SU-DHL-6 (cell line): ENCODE results near the gene SAMMSON.

Experiments used
- H2AFZ ChIP-seq: fragments of 200-600 bp; sonication (generic); 2 replicates; pipeline ENCODE4 v1.6.1; 2014; ENCODE audit warnings: low read depth, mild to moderate bottlenecking, moderate library complexity, mixed read lengths, antibody characterized with exemption, low read length; ENCODE audit not compliant: severe bottlenecking
- H3F3A ChIP-seq: fragments of 200-600 bp; shearing (Covaris generic); 2 replicates; pipeline ENCODE4 v1.6.0; 2016; ENCODE audit warnings: antibody characterized with exemption, mild to moderate bottlenecking; ENCODE audit not compliant: insufficient read depth
- H3K27ac ChIP-seq: fragments of 200-600 bp; sonication (generic); 2 replicates; pipeline ENCODE4 v1.5.1; 2016; ENCODE audit warnings: low read depth, mild to moderate bottlenecking, low read length, moderate library complexity, mixed read lengths
- H3K27me3 ChIP-seq: fragments of 200-600 bp; sonication (generic), shearing (Covaris generic); 2 replicates; pipeline ENCODE4 v1.6.0; 2014; ENCODE audit warnings: mild to moderate bottlenecking, low read length
- H3K36me3 ChIP-seq: fragments of 200-600 bp; sonication (generic); 2 replicates; pipeline ENCODE4 v1.6.1; 2014; ENCODE audit warnings: mild to moderate bottlenecking, low read length, mixed read lengths
- H3K4me2 ChIP-seq: fragments of 300-600, 200-600 bp; shearing (Covaris generic), sonication (generic); 2 replicates; pipeline ENCODE4 v1.6.0; 2014; ENCODE audit warnings: low read length, low read depth, mild to moderate bottlenecking; ENCODE audit not compliant: poor library complexity, severe bottlenecking
- H3K4me3 ChIP-seq: fragments of 200-600 bp; sonication (generic); 2 replicates; pipeline ENCODE4 v1.5.1; 2014; ENCODE audit warnings: antibody characterized with exemption, low read length, mild to moderate bottlenecking, mixed read lengths; ENCODE audit not compliant: insufficient read depth, poor library complexity, severe bottlenecking
- H3K79me2 ChIP-seq: fragments of 200-600 bp; sonication (generic); 2 replicates; pipeline ENCODE4 v1.6.1; 2014; ENCODE audit warnings: mild to moderate bottlenecking, low read length, moderate library complexity; ENCODE audit not compliant: insufficient read depth
- H3K9ac ChIP-seq: fragments of 200-600 bp; sonication (generic); 2 replicates; pipeline ENCODE4 v1.7.0; 2014; ENCODE audit warnings: mild to moderate bottlenecking, low read length
- H3K9me2 ChIP-seq: fragments of 200-600 bp; sonication (generic); replicated peaks from 2 replicates; pipeline ENCODE4 v1.6.1; 2014; ENCODE audit warnings: low read length; ENCODE audit not compliant: insufficient read depth
- H3K9me3 ChIP-seq: fragments of 200-600 bp; sonication (generic); 2 replicates; pipeline ENCODE4 v1.6.1; 2014; ENCODE audit warnings: low read length, mixed read lengths; ENCODE audit not compliant: insufficient read depth
- H4K20me1 ChIP-seq: fragments of 200-600 bp; sonication (generic); 2 replicates; pipeline ENCODE4 v1.6.1; 2014; ENCODE audit warnings: low read depth, mild to moderate bottlenecking, antibody characterized with exemption, low read length, moderate library complexity, mixed read lengths
- EZH2phosphoT487 ChIP-seq: fragments of 200-600 bp; sonication (generic), shearing (Covaris generic); conservative IDR thresholded peaks from 2 replicates; pipeline ENCODE4 v1.6.1; 2018; ENCODE audit warnings: mild to moderate bottlenecking, antibody characterized with exemption, low read length, moderate library complexity, mixed read lengths
- TF ChIP-seq, protein P1 (sequence below): fragments of 200-600 bp; sonication (generic); IDR thresholded peaks from one replicate; pipeline ENCODE4 v1.5.1; 2017; ENCODE audit warnings: antibody characterized with exemption, mild to moderate bottlenecking, low read length, moderate library complexity; ENCODE audit not compliant: insufficient read depth, poor library complexity, severe bottlenecking

Gene SAMMSON

DNA sequence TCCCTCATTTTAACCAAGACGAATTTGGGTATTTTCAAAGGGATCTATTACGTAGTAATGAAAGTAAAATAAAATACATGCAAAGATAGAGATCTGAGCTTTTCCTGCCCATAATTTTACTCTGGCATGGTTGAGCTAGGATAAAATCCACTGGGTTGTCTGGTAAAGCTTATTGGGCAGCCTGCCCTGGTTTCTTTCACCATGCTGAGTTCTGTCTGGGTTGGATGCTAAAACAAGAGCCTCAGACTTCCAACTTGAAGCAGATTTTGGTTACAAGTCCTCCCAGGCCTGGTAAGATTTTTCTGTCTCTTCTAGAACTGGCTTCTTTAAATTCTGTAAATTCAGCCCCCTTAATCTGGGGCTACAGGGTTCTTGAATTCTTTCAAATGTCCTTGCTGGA is 86.8 kb downstream of the SAMMSON start:
- H3K27ac ChIP-seq, result no peak overlapping the region
- H3K9me3 ChIP-seq, result no peaks in the 10 kb centered on the region
- H4K20me1 ChIP-seq, result no peaks in the 10 kb centered on the region
- H3K79me2 ChIP-seq, result no peaks in the 10 kb centered on the region
- no peak overlapping the region for H3K4me2 ChIP-seq
- no peak for TF ChIP-seq EZH2phosphoT487
- TF ChIP-seq, protein P1, sequence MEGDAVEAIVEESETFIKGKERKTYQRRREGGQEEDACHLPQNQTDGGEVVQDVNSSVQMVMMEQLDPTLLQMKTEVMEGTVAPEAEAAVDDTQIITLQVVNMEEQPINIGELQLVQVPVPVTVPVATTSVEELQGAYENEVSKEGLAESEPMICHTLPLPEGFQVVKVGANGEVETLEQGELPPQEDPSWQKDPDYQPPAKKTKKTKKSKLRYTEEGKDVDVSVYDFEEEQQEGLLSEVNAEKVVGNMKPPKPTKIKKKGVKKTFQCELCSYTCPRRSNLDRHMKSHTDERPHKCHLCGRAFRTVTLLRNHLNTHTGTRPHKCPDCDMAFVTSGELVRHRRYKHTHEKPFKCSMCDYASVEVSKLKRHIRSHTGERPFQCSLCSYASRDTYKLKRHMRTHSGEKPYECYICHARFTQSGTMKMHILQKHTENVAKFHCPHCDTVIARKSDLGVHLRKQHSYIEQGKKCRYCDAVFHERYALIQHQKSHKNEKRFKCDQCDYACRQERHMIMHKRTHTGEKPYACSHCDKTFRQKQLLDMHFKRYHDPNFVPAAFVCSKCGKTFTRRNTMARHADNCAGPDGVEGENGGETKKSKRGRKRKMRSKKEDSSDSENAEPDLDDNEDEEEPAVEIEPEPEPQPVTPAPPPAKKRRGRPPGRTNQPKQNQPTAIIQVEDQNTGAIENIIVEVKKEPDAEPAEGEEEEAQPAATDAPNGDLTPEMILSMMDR, result no peak
- H3F3A ChIP-seq, result no peaks in the 10 kb centered on the region
- no peaks in the 10 kb centered on the region for H3K36me3 ChIP-seq
- H3K4me3 ChIP-seq, result no peak overlapping the region
- H3K27me3 ChIP-seq, result no peaks in the 10 kb centered on the region
- H2AFZ ChIP-seq, result no peak overlapping the region
- H3K9ac ChIP-seq, result no peak overlapping the region
- H3K9me2 ChIP-seq, result no peaks in the 10 kb centered on the region

DNA sequence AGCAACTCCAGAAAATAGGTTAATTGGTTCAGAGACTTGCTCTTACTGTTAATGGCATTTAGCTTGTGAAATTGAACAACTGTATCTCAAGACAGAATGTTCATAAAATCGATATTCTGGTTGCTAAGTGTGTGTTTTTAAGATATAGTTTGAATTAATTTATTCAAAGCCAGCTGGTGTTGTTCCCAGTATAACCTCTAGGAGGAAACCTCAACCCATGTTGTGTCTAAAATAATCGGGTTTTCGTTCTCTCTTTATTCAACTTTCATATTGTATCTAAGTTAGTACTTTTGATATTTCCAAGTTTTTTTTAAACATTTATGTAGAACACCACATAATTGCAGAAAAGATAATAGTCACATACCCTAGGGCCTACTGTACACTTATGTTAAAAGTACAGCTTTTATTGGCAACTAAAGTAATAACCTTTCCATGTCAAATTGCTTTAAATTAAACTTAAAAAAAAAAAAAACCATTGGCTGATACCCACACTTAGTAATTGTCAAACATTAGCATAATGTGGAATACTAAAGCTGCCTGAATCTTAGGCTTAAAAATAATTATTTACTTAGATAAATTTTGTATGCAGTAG is 90.9 kb downstream of the SAMMSON start:
- H3K27me3 ChIP-seq, result no peaks in the 10 kb centered on the region
- H3F3A ChIP-seq, result no peaks in the 10 kb centered on the region
- no peaks in the 10 kb centered on the region for H3K9me2 ChIP-seq
- H2AFZ ChIP-seq, result no peak overlapping the region
- H3K4me2 ChIP-seq, result no peak overlapping the region
- no peak overlapping the region for H3K9ac ChIP-seq
- H3K9me3 ChIP-seq, result no peaks in the 10 kb centered on the region
- H3K36me3 ChIP-seq, result no peaks in the 10 kb centered on the region
- no peak overlapping the region for H3K4me3 ChIP-seq
- H3K79me2 ChIP-seq, result no peaks in the 10 kb centered on the region
- TF ChIP-seq EZH2phosphoT487, result no peak
- TF ChIP-seq, protein P1, result peak; percentile 23
- no peaks in the 10 kb centered on the region for H4K20me1 ChIP-seq
- no peak overlapping the region for H3K27ac ChIP-seq

DNA sequence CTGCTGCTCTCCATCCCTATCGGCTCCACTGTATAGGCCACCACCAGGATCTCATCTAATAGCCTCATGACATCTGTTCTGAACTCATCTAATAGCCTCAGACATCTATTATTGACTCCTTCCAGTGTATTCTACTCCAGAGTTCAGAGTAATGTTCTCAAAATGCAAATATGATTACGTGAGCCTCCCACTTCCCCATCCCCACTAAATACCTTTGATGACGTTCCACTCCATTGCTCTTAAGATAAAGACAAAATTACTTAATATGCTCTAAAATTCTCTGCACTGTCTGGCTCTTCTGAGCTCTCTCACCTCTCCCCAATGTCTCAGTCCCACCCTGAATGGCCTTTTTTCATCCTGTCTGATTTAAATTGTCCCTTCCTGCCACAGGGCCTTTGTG is 94.7 kb downstream of the SAMMSON start:
- Histone ChIP-seq H3K4me2 (no peak overlapping the region), H2AFZ (no peak overlapping the region), H3K4me3 (no peak overlapping the region), H3K27ac (no peak overlapping the region), H3K9me3 (no peaks in the 10 kb centered on the region), H3K9me2 (no peaks in the 10 kb centered on the region), H3F3A (no peaks in the 10 kb centered on the region), H3K27me3 (no peaks in the 10 kb centered on the region), H3K36me3 (no peaks in the 10 kb centered on the region), H4K20me1 (no peaks in the 10 kb centered on the region), H3K79me2 (no peaks in the 10 kb centered on the region), H3K9ac (no peak overlapping the region)
- no peak for TF ChIP-seq EZH2phosphoT487
- TF ChIP-seq, protein P1, result no peak
